SH-SY5Y (cell line): ENCODE data around the gene YIPF3.

ENCODE experiments used
- GATA2 ChIP-seq: IDR thresholded peaks from 2 replicates; pipeline ENCODE4 v1.6.1; 2011; ENCODE audit warnings: mild to moderate bottlenecking, low read depth, low read length
- GATA3 ChIP-seq: IDR thresholded peaks from 2 replicates; pipeline ENCODE4 v1.6.1; 2011; ENCODE audit warnings: low read depth, mild to moderate bottlenecking, low read length, moderate library complexity

Gene YIPF3

DNA sequence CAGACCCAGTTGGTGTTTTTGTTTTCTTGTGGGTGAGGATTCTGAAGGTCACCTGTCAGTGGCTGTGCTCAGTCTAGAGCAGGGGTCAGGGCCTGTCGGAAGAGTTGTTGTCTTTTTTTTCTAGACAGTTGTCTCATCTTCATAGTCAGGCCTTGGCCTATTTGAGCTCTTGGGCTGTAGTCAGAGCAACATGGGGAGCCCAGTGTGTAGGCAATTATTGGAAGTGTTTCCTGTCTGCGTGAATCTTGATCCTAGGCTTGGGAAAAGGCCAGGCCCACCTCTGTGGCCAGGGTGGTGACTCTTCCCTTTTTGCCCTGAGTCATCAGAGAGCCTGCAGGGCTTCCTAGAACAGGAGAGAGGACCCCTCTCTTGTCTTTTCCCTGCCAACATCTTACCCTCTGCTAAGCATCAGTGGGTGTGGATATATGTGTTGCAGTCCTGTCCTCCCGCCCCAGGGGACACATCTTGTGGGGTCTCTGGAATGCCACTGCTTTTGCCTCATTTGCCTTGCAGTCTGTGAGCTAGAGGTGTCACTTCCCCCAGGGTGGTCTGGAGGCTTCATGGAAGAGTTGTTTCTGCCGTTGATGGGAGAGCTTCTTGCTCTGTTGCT is 28.0 kb downstream of the YIPF3 start:
- TF ChIP-seq GATA2 (no peak), GATA3 (no peak)

DNA sequence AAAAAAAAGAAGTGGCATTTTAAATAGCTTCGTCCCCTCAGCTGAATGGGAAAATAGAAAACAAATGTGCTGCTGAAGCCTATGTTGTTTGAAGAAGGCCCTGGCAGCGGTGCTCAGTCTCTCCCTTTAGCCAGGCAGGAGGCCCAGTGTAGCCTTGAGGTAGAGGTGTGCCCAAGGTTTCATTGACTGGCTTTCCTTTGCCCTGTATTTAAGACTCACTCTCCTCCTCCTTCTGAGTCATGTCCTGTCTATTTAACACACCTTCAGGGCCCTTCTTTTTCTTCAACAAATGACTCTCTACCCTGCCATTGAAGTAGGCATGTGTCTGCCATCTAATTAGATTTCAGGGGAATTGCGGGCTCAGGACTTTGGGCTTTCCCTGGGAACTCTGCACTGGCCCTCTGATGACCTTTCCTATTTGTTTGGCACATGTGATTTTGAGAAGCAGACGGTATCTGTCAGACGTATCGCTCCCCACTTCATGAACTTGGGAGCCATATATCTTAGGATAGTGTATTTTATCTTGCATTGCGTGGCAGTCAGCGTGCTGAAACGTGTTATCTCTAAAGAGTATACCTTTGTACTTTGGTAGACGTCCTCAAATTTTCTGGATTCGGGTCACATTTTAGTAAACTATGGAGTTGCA is 35.0 kb downstream of the YIPF3 start:
- TF ChIP-seq GATA3: no peak
- TF ChIP-seq GATA2: no peak

DNA sequence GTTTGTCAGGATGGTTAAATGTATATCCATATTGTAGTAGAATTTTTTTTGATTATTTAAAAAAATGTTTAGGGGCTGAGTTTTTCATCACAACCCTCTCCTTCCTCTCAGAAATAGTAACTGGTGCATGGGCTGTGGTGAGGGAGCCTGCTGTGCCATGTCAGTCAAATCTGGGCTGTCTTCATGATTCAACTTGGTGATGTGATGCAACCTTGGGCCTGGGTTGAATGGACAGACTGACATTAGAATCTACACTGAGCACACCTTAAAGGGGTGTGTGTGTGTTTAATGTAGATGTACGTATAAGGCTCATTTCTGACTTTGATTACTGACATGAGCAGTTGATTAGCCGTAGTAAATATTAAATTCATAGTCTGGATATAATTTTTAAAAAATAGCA is 35.7 kb downstream of the YIPF3 start:
- TF ChIP-seq GATA2: no peak

DNA sequence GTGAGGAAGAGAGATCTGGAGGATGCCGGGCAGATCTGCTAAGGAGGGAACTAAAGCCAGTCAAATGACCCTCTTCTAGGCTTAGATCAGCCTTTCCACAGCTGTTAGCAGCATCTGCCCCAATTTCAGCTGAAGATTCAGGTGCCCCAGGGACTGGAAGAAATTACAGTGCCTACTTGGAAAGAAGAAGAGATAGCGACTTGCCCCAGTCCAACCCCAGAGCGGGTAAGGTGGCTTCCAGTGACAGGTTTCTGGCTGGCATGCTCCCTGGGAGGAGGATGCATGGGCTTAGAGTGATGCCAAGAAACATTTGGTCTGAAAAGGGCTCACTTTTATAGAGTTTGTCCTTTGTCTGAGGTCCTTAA is 38.7 kb downstream of the YIPF3 start:
- TF ChIP-seq GATA2 (no peak), GATA3 (no peak)

DNA sequence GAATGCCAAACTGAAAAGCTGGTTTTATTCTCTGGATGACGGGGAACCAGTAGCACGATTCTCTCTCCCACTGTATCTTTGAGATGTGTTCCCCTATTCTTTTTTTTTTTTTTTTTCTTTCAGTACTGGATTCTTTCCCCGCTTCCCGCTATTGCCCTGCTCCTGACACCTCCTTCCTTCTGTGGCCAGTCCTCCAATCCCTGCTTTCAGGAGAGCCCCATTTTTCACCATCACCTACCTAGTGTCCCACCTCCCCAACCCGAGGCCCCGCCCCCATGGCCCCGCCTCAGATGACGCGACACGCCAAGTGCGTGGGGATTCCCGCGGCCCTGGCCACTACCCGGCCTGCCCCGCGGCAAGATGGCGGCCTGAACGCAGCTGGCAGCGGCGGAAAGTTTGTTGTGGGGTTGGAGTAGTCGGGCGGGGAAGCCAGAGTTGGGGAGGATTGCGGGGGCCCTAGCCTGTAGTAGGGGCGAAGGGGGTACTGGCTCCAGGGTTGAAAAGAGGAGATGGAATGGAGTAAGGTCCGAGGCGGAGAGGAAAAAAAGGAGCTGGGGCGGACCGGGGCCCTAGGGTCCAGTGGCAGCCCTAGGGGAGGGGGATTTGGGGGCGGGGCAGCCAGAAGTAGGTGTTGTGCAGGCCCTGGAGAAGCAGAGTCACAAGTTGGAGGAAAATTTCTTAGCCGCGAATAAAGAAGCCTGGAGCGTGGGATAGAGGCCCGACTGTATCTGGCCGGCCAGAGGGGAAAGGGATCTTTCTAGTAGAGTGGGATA is 39.3 kb downstream of the YIPF3 start, which contains the start of gene TJAP1:
TJAP1 (plus strand) TSS at position 336 of the 773 bp plus-strand sequence. CDS start 21,432 bp downstream, outside the sequence.
- TF ChIP-seq GATA3: no peak
- TF ChIP-seq GATA2: no peak

DNA sequence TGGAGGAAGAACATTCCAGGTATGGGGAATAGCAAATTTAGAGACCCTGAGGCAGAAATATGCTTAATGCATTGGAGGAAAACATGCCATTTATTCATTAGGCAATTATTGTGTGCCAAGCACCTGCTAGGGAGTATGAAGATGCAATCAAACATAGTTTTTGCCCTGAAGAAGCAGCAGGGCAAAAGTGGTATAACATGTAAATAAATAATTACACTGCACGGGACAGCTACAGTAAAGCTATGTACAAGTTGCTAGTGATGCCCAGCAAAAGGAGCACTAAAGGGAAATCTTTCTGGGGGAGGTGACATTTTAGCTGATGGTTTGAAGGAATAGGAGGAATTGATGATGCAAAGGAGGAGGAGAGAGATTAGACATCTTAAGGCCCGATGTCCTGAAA is 40.0 kb downstream of the YIPF3 start:
- TF ChIP-seq GATA3 (no peak), GATA2 (no peak)

DNA sequence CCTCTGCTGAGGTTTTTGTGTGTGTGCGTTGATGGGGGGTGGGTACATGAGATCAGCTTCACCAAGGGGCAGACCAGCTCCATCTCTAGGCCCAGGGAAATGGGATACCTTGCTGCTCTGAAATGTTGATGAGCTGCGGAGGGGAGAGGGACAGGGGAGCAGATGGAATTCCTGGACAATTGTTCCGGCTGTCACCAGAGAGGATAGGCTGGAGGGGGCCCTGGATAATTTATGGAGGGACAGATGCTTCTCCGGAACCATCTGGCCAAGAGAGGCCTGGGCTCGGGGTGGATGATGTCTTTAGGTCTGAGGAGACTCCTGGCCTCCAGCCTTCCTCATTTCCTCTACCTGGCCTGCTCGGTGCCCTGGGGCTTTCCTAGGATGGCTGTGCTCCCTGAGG is 41.2 kb downstream of the YIPF3 start:
- TF ChIP-seq GATA3 (no peak), GATA2 (no peak)

DNA sequence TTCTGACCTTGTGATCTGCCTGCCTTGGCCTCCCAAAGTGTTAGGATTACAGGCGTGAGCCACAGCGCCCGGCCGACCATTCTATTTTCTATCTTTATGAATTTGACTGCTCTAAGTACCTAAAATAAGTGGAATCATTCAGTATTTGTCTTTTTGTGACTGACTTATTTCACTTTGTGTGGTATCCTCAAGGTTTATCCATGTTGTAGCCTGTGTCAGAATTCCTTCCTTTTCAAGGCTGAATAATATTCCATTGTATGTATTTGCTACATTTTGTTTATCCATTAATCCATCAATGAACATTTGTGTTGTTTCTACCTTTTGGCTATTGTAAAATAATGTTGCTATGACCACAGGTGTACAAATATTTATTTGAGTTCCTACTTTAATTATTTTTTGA is 44.2 kb downstream of the YIPF3 start:
- TF ChIP-seq GATA2: no peak
- no peak for TF ChIP-seq GATA3

DNA sequence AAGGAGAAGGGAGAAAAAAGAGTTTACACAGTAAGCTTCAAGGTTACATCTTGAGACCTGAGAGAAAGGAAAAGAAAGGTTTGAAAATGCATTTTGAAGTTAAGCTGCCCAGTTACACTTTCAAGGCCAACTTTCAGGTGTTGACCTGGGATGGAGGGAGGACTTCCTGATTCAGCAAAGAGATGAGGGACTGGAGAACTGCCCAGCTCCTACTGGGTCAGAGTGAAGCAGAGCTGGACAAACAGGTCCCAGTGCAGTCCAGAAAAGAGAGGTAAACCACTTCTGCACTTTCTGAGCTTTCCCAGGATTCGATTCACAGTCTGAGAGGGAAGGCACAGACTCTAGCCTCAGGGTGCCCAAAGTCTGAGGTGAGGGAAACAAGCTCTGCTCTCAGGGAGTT is 45.3 kb downstream of the YIPF3 start:
- no peak for TF ChIP-seq GATA2
- TF ChIP-seq GATA3: no peak

DNA sequence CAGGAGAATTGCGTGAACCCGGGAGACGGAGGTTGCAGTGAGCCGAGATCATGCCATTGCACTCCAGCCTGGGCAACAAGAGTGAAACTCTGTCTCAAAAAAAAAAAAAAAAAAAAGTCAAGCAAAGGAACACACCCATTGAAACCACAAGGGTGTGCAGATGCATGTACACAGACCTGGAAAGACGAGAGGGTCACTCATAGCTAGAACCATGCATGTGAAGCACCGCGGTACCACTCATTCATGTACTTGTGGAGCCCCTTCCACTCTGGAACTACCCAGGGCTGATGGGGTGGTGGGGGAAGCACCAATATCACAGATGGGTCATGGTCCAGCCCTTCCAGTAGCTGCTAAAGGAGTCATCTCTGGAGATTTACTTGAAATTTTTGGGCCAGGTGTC is 46.8 kb downstream of the YIPF3 start:
- TF ChIP-seq GATA3 (no peak), GATA2 (no peak)

DNA sequence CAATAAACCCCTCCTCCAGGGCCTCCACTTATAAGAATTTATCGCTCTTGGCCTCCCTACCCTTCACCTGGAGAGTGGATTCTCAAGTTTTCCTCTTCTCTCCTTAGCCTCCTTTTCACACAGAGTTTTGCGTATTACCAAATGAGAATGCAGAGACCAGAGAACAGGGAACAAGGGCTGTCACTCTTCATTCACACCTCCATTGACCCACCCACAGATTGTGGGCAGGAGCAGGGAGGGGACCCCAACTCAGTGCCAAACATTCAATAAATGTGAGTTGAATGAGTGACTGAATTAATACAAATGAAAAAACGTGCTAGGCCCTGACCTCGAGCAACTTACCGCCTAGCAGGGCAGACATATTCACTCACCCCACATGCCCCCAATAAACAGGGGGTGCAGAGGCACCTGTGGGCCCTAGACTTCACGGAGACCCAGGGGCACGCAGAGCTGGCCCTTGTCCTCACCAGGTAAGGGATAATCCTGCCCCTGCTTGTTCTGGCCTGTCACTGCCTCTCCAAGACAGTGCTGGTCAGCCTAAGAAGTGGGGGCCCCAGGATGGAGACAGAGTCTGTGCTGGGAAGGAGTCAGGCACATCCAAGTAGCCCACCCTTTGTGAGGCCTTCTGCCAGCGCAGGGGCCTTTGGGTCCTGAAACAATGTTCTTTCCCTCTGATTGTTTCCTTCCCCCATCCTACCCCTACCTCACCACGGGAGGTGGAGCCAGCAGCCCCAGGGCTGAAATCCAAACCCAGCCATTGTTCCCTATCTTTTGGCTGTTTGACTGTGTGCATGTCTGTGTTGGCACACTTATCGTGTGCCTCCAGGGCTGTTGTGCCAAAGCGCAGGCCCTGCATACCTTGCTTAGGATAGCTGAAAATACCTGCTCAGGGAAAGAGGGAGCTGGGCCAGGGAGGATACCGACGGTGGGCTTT is 47.7 kb downstream of the YIPF3 start:
- TF ChIP-seq GATA2 (no peak), GATA3 (no peak)

DNA sequence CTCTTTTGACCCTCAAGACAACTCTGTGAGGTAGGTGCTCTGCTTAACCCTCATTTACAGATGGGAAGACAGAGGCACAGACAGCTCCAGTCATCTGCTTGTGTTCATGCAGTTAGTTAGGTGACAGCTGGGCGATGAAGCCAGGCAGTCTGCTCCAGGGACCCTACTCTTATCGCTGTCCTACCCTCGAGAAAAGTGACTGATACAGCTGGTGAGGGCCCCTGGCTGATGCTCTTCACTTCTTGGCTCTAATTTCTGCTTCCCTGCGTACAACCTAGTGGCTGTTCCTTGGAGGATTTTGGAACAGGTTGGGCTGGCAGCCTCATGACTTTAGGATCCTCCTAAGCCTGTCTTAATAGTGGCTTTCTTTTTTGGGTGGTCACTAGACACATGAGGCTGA is 48.5 kb downstream of the YIPF3 start:
- TF ChIP-seq GATA3 (no peak), GATA2 (no peak)

DNA sequence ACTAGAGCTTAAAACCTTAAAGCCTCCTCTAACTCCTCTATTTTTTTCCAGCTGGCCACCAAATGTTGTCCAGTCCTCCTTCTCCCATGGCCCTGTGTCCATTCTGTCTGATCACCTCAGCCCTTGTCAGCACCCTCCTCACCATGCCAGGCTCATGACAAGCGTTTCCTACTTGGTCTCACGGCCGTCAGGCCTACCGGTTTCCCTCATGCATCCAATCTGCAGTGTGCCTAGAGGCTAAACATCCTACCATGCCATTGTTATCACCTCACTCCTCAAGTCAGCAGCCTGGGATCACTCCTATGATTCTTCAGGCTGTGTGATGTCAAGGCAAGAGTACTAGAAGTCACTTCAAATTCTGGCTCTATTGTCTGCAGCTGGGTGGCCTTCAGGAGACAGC is 49.0 kb downstream of the YIPF3 start:
- TF ChIP-seq GATA2 (no peak), GATA3 (no peak)

DNA sequence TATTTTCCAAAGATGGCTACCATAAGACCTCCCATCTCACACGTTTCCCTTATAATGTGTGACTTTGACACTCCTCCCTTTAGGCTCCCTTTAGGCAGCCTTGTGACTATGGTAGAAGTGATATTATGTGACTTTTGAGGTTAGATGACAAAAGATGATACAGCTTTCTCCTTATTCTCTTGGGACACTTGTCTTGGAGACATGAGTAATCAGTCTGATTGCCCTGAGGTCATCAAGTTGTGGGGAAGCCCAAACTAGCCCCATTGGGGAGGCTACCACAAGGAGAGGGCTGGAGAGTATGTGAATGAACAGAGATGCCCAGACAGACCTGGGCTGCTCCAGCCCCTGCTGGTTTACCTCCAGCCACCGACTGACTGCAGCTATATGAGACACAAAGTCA is 50.8 kb downstream of the YIPF3 start:
- no peak for TF ChIP-seq GATA3
- no peak for TF ChIP-seq GATA2

DNA sequence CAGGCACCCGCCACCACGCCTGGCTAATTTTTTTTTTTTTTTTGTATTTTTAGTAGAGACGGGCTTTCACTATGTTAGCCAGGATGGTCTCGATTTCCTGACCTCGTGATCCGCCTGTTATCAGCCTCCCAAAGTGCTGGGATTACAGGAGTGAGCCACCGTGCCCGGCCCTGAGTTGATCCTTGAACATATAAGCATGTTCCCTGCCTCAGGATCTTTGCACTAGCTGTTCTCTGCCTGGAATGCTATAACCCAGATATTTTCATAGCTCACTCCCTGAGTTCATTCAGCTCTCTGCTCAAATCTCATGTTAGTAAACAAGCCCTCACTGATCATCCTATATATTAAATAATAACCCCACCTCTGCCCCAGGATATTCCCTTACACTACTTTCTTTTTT is 52.4 kb downstream of the YIPF3 start:
- no peak for TF ChIP-seq GATA3
- no peak for TF ChIP-seq GATA2
